ENCODE data around the gene ARRB2.

The ARRB2 gene

GRCh38 chr17:4769628-4770027 is 59.2 kb downstream of the ARRB2 start:
- no peak overlapping the region for H3K9ac ChIP-seq (ENCODE audit: low read depth, low read length)
- peaks cover 16% of the 10 kb centered on the region for H3K4me1 ChIP-seq (ENCODE audit: control insufficient read depth, insufficient read depth, low read length)
- no peaks in the 10 kb centered on the region for H3K9me3 ChIP-seq (replicated peaks; ENCODE audit: low read length)
- H3K4me3 ChIP-seq (ENCODE audit: low read length), result no peak overlapping the region
- no peak overlapping the region for H3K4me2 ChIP-seq (ENCODE audit: low read length)
- peaks cover 31% of the 10 kb centered on the region for H3K27me3 ChIP-seq (ENCODE audit: control insufficient read depth, insufficient read depth, low read length)
- H3K36me3 ChIP-seq (ENCODE audit: insufficient read depth, low read length), result no peaks in the 10 kb centered on the region

All from skeletal muscle satellite cell (primary cell).